Lower lobe of right lung (tissue), 2 donors: ENCODE data around the gene ANO8. TPM values are rescaled to one million over a fixed set of nuclear protein-coding genes. Genes with fewer than 3 reads are reported as not detected.

Source experiments
- ATAC-seq, 2 donors: fragments of 200-7000 bp; cut with Tn5 transposase; one replicate each; pipeline ENCODE4 v1.9.1; 2020 to 2022; ENCODE audit warnings: mild to moderate bottlenecking in 2 of 2, moderate library complexity in 2 of 2
- DNase-seq: peaks from one replicate; pipeline ENCODE4 v3.0.0-alpha.2; 2020
- H3K27ac ChIP-seq: fragments of 200-600 bp; one replicate; pipeline ENCODE4 v1.8.0; 2022
- H3K27me3 ChIP-seq: fragments of 200-600 bp; one replicate; pipeline ENCODE4 v1.8.0; 2022; ENCODE audit warnings: low read depth
- H3K36me3 ChIP-seq: fragments of 200-600 bp; one replicate; pipeline ENCODE4 v1.8.0; 2022; ENCODE audit warnings: mild to moderate bottlenecking
- H3K4me1 ChIP-seq: fragments of 200-600 bp; one replicate; pipeline ENCODE4 v1.8.0; 2022
- H3K4me3 ChIP-seq: fragments of 200-600 bp; one replicate; pipeline ENCODE4 v1.8.0; 2022; ENCODE audit warnings: mild to moderate bottlenecking
- H3K9me3 ChIP-seq: fragments of 200-600 bp; one replicate; pipeline ENCODE4 v1.8.0; 2022
- intact Hi-C: fragments of 100-400 bp; cut with DNase I; formaldehyde crosslinking; loops from one replicate; pipeline ENCODE4 v1.11.0; 2022
- total RNA-seq: library from RNA; stranded (reverse); fragmentation: NEBNext Ultra II Directional; extraction: Animal tissue kit (Norgen Biotek cat#: 25700); gene quantifications from one replicate; pipeline ENCODE4 v1.2.1, GENCODE V29; 2021
- TF ChIP-seq, protein P1 (sequence below): fragments of 200-600 bp; IDR thresholded peaks from one replicate; pipeline ENCODE4 v1.8.0; 2022; ENCODE audit warnings: antibody characterized with exemption, mild to moderate bottlenecking
- donor health status: DM: no; HTN: yes; CAD: no; lungs with severe emphysema.

The ANO8 gene
- total RNA-seq, 1 donor from 2014 or later: 16.6 TPM

DNA sequence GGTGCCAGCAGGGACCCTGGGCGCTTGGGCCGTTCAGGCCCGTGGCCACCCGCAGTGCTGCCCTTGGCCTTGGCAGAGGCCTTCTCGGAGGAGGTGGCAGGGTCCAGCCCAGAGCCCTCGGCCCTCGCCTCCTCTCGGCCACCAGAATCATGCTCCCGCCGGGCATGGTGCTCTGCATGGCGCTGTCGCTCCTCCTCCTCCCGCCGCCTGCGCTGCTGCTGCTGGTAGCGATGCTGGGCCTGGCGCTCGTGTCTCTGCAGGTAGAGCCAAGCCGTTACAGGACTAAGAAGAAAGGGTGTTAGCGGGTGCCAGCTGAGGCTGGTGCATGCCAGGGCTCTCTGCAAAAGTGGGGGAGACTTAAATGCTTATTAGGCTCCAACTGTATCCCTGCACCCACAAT, 9.5 kb downstream of the ANO8 start:
- Histone ChIP-seq H3K36me3 (peaks cover 21% of the 10 kb centered on the region), H3K27me3 (peaks cover 9% of the 10 kb centered on the region), H3K4me1 (peaks cover 14% of the 10 kb centered on the region), H3K4me3 (no peak overlapping the region), H3K27ac (no peak overlapping the region), H3K9me3 (no peaks in the 10 kb centered on the region)
- intact Hi-C loops: no loop called here
- DNase-seq (no peak), ATAC-seq (no peak)
- TF ChIP-seq, protein P1, sequence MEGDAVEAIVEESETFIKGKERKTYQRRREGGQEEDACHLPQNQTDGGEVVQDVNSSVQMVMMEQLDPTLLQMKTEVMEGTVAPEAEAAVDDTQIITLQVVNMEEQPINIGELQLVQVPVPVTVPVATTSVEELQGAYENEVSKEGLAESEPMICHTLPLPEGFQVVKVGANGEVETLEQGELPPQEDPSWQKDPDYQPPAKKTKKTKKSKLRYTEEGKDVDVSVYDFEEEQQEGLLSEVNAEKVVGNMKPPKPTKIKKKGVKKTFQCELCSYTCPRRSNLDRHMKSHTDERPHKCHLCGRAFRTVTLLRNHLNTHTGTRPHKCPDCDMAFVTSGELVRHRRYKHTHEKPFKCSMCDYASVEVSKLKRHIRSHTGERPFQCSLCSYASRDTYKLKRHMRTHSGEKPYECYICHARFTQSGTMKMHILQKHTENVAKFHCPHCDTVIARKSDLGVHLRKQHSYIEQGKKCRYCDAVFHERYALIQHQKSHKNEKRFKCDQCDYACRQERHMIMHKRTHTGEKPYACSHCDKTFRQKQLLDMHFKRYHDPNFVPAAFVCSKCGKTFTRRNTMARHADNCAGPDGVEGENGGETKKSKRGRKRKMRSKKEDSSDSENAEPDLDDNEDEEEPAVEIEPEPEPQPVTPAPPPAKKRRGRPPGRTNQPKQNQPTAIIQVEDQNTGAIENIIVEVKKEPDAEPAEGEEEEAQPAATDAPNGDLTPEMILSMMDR: no peak

DNA sequence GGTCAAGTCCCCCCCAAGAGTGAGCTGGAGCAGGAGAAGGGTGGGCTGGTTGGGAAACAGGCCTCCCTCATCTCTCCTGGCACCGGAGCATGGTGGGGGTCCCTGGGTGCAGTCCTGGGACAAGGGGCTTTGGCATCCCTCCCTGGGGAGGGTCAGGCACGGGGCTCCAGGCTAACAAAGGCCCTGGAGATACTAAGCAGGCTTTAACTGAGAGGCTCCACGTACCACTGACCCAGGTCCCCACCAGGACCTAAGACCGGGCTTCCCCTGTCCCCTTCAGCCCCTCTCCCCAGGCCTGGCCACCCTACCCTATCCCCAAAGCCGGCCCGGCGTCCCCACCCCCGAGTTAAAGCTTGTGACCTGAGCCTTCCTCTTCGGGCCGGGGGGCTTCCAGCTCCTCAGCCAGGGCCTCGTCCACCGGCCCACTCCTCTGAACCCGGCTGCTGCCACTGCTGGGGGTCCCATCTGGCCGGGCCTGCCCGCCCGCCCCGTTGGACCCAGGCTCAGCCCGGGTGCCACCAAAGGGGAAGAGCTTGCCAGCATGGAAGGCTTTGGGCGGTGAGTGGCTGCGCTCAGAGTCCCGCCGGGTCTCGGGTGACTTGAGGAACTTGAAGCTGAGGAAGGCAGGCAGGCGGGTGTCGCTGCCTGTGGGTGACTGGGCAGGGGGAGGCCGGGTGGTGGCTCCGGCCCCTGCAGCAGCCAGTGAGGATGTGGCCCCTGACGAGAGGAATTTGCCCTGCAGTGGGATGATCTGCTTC, 10.1 kb downstream of the ANO8 start:
- no peak for ATAC-seq
- Histone ChIP-seq H3K4me1 (peaks cover 12% of the 10 kb centered on the region), H3K9me3 (no peaks in the 10 kb centered on the region), H3K27me3 (peaks cover 6% of the 10 kb centered on the region), H3K4me3 (no peak overlapping the region), H3K36me3 (peaks cover 27% of the 10 kb centered on the region), H3K27ac (no peak overlapping the region)
- intact Hi-C loops: no loop called here
- TF ChIP-seq, protein P1: no peak
- DNase-seq: no peak

DNA sequence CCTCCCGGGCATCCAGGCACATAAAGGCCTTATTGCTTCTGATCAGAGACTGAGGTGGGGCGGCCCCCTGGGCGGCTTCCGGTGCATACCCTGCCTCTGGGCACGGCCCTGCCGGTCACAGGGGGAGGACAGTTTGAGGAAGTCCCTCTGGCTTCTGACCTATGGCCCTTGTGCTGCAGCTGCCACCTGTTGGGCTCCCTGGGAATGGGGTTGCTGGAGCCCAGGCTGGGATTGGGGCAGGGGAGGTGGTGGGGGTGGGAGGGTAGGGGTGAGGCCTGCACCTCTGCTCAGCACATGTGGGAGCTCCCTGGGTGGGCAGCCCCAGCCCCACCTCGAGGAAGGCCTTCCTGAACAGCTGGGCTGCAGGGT, 10.7 kb downstream of the ANO8 start:
- Histone ChIP-seq H3K27me3 (peaks cover under 1% of the 10 kb centered on the region), H3K4me1 (peaks cover 6% of the 10 kb centered on the region), H3K4me3 (no peak overlapping the region), H3K9me3 (no peaks in the 10 kb centered on the region), H3K27ac (no peak overlapping the region), H3K36me3 (peaks cover 33% of the 10 kb centered on the region)
- DNase-seq (peak; percentile 70), ATAC-seq (no peak)
- TF ChIP-seq, protein P1: no peak
- intact Hi-C loops: no loop called here

DNA sequence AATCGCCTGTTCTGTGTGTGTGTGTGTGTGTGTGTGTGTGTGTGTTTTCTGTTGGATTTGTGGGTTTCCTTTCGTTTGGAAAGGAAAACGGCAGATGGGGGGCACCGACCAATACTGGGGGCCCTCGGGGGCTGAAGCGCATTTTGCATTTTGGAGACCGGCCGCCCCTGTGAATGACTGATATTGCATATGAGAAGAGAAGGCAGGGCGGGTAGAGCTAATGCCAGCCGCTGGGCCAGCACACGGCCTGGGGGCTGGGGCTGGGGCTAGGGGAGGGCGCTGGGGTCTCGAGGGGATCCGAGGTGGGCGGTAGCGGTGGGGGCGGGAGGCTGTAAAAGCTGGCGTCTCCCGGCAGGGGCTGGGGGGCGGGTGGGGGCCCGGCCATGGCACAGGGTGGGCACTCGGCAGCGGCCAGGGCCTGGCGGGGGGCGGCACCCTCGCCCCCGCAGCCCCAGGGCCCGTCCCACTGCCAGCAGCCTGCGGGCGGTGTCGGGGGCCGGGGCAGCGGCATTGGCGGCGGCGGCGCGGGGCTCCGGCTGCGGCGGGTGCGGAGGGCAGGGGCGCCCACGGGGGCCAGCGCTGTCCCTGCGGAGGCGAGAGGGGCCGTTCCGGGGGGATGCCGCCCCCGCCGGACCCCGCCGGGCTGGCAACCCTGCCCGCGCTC, 11.2 kb downstream of the ANO8 start:
- peaks cover 35% of the 10 kb centered on the region for H3K36me3 ChIP-seq
- TF ChIP-seq, protein P1: no peak
- H3K9me3 ChIP-seq: no peaks in the 10 kb centered on the region
- DNase-seq (no peak), ATAC-seq (no peak)
- H3K27me3 ChIP-seq: no peaks in the 10 kb centered on the region
- no peak overlapping the region for H3K27ac ChIP-seq
- H3K4me1 ChIP-seq: peaks cover 4% of the 10 kb centered on the region
- intact Hi-C loops: no loop called here
- H3K4me3 ChIP-seq: no peak overlapping the region

DNA sequence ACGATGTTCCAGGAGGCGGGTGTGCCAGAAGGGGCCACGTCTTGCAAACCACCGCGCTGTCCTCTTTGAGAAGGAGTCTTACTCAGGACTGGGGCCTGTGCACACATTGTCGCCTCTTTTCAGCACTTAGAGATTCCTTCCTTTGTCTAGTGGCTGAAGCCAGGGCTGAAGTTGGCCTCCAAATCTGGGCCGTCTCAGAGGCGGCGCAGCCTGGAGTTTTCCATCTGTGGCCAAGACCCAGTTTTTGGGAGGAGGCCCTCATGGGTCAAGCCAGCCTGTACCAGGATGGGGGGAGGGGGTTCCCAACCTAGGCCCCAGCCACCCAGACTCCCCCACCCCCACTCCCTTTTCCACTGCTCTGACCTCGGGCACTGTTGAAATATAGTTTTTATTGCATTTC, 11.8 kb downstream of the ANO8 start:
- H3K36me3 ChIP-seq: peaks cover 35% of the 10 kb centered on the region

More for the DNA sequence above, 11.8 kb downstream of the ANO8 start:
- H3K9me3 ChIP-seq: no peaks in the 10 kb centered on the region
- intact Hi-C loops: no loop called here
- H3K4me3 ChIP-seq: no peak overlapping the region
- TF ChIP-seq, protein P1: no peak
- no peak for ATAC-seq
- no peak overlapping the region for H3K27ac ChIP-seq
- DNase-seq: no peak
- H3K4me1 ChIP-seq: peaks cover 4% of the 10 kb centered on the region
- no peaks in the 10 kb centered on the region for H3K27me3 ChIP-seq
